Activated effector memory CD4-positive, alpha-beta T cell treated with anti-CD3 and anti-CD28 coated beads, Interleukin-2, amount 50 U/mL, for 16 hours (primary cell): ENCODE data around the gene RPL23.
A peak's percentile ranks its signal among the peaks of the same experiment; 100 is the strongest.

ENCODE experiments used
- DNase-seq: peaks from one replicate; pipeline ENCODE4 v3.0.0-alpha.2; 2020

The RPL23 gene

DNA sequence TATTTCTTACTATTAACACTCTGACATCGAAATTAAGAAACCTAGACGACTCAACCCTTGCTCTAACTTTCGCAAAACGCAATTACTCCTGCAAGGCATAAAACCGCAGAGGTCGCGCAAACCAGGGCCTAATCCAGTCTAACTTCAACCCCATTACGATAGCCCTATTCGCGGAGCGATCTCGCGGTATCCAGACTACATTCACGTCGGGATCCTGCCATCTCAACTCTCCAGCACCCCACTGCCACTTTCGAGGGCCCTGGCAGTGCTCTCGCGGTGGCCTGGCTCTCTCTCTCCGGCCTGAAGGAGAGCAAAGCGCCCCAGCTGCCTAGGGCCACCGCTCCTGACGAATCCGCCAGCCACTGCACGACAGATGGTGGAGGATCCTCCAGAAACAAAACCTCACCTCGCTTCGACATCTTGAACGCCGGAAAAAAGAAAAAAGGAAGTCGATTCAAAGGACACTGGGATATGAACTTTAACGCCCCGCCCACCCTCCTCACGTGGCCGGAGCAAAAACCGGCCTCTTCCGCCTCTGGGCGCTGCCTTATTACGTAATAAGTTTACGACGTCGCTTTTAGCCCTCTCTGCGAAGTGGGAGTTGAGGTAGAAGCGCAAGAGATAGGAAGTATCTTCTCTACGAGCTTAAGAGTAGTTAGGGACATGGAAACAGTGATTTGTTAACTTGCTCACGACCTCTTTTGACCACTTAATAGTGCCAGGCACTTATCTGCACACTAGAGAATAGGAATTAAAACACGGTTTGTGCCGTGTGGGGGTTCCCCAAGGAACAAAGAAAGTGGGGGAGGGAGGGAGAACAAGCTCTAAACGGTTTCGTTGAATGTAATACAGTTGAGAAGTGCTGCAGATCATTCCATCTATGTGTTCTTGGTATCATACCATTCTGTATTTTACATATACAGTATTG lies at the start of gene RPL23:
TSS of gene RPL23 (minus strand) at position 430 of the 928 bp plus-strand sequence. CDS start at position 419, 11 bp downstream.
- peak; percentile 96 for DNase-seq

DNA sequence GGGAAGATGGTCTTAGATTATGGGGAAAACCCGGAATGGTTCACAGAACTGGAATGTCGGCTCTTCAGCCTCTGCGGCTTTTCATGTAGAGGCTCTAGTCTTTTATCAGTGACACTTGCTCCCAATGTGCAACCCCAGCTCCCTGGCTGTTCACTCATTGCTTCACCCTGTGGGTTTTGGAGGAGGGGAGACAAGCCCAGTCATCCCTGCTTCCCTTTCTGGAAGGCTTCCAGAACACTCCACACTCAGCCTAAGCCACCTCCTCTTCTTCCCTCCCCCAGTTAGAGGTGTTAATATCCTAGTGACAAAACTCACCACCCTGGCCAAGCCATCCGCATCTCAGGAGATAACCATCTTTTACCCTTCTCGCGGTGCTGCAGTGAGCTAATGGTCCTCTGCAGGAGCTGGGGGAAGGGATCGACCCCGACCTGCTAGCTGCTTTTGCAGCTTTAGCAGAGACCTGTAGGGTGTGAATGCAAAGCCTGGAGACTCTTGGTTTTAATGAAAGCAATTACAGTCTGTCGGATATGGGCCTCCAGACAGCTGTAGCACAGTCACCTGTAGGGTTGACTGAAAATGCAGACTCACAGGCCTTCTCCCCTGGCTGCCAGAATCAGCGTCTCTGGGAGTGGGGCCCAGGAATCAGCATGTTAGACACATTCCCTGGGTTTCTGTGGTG lies 47.6 kb upstream of the RPL23 start:
- DNase-seq = no peak

DNA sequence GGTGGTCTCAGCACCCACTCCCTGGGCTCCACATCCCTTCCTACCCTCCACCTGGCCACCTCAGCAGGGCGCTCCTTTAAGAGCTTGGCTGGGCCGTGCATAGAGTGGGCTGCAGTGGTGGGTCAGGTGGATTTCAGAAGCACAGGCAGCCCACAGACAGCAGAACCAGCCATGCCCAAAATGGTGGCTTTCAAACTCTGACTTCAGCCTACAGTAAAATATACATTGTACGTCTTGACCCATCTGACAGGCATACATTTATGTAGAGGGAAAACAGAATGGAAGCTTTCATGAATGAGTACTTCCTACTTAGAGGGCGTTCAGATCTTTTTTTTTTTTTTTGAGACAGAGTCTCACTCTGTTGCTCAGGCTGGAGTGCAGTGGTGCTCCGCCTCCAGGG lies 45.9 kb upstream of the RPL23 start:
- DNase-seq = no peak

DNA sequence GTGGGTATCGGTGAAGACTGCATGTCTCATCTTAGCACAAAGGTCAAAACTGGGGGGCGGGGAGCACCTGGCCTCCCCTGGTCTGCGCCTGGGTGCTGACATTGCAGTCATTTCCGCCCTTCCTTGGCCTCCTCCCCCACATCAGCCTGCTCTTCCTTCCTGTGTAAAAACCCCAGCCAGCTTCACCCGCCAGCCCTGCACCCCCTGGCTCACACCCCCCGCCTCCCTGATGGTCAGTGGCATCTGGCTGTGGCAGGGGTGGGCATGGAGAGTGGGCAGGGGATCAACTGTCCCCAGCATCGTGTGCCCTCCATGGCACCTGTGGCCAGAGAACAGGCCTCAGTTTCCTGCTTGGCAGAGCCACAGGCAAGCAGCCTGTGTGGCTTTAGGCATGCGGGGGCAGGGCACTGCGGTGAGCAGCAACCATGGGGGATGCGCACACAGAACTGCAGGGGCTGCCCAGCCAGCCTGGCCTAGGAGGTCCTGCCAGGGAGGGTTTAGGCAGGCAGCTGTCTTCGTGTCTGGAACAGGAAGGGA lies 45.4 kb upstream of the RPL23 start:
- peak; percentile 93 for DNase-seq

DNA sequence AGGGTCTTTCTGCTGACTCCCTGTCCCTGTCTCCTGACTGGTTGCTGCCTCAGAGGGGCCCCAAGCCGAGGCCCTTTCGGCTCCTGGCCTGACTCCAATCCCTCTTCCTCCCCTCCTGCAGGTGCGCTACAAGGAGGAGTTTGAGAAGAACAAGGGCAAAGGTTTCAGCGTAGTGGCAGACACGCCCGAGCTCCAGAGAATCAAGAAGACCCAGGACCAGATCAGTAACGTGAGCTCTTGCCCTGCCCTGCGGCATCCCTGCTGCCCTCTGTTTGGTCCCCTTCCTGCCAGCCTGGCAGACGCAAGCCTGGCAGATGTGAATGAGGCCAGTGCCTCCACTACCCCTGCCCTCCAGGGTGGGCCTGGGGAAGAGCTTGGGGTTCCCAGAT lies 44.8 kb upstream of the RPL23 start:
- no peak for DNase-seq

DNA sequence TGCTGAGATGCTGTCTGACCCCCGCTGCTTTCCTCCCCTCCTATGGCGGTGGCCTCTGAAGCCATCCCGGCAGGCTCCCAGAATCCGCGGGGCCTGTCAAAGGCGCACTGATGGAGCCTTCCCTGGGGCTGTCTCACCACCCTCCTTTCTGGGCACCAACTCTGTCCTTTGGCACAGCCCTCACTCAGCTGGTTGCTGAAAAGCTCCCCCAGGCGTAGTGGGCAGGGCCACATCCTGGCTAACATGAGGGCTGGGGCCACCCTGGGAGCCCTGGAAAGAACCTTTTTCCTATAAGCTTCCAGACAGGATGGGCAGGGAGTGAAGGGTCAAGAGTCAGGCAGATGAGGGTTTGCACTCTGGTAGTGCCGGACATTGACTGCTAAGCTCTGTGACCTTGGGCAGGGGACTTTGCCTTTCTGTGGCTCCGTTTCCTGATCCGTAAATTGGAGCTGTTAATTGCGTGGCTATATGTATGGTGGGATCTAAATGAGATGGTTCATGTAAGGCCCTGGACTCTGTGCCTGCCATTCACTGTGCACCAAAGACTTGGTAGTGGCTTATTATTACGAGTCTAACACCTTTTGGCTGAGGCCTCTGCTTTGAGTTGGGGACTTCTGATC lies 44.3 kb upstream of the RPL23 start:
- no peak for DNase-seq

DNA sequence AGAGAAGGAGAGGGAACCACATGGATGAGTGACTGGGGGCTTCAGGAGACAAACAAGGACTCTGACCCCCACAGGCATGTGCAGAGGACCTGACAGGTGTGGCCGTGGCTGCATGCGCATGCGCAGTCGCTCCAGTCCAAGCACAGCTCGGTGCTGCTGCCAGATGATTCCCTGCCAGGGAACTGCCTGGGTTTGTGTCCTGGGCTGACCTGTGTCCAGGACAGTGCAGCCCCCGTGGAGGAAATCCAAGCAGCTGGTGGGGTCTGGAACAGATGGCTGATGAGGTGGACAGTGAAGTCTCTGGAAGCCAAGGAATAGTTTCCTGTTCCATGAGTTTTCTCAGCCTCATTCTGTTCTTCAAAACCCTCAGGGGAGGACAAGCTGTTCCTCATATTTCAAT lies 43.7 kb upstream of the RPL23 start:
- DNase-seq = no peak

DNA sequence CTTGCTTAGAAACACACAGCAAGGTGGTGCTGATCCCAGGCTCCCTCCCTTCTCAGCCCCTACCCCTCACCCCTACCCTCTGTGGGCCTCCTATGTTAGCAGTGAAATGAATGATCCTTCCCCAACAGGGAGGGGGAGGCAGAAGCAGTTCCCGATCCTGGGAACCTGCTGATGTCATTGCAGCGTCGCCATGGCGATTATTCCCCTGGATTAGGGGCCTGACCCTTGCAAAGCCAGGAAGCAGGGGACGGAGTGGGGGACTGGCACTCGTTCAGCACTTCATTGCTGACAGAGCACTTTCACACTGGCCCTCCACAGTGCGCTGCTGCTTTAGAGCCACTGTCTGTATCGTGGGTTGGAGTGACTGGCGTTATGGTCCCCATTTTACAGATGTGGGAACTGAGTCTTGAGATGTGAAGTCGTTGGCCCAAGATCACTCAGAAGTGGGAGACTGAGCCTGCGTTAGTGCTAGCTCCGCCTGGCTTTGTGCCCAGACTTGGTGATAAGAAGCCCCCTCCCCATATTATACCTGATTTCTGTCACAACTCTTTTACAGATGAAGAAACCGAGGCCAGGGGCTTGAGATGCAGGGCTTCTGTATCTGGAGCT lies 42.9 kb upstream of the RPL23 start:
- DNase-seq = no peak

DNA sequence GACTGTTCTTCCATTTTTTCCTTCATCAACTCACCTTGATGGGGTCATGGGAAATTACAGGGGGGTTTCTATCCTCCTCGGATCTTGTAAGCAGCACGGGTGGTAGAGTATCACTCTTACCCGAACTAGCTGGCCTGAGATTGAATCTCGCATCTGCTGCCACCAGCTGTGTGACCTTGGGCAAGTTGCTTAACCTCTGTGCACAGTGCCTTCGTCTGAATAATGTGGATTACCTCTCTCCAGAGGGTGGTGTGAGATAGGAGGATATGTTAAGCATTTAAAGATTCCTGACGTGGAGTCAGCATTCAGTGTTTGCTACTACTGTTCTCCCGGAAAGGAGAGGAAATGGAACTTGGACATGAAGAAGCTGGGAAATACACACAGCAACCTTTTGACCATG lies 40.8 kb upstream of the RPL23 start:
- DNase-seq = no peak

DNA sequence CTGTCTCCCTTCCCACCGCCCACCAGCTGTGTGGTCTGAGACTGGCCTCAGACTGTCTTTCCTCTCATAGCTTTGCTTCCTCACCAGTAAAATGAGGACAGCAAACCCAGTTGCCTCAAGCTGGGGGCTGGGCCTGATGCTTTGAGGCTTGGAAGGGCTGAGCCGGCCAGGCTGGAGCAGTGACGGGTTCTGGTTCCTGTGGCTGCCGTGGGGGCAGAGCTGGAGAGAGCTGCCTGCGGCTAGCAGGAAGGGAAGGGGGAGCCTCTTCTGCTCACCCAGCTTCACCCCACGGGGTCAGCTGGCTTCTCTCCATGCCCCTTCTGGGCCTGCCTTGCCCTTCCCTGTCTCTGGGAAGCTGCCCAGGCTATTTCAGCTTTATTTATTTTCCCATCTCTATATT lies 40.1 kb upstream of the RPL23 start:
- DNase-seq = peak; percentile 73

DNA sequence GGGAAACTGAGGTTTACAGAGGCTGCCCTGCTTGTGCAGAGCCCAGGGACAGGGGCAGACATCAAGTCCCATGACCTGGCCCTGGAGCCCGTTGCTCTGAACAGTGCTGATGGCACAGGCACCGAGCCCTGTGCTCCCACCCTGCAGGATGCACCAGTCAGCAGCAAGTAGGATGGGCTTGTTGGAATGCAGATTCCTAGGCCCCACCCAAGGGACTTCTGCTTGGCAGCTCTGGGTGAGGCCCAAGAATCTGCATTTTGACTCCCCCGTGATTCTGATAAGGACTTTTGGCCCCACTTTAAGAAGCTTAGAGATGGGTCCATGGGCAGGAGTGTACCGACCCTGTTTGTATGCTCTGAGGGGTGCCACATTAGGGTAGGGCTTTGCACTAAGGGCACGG lies 39.6 kb upstream of the RPL23 start:
- no peak for DNase-seq

DNA sequence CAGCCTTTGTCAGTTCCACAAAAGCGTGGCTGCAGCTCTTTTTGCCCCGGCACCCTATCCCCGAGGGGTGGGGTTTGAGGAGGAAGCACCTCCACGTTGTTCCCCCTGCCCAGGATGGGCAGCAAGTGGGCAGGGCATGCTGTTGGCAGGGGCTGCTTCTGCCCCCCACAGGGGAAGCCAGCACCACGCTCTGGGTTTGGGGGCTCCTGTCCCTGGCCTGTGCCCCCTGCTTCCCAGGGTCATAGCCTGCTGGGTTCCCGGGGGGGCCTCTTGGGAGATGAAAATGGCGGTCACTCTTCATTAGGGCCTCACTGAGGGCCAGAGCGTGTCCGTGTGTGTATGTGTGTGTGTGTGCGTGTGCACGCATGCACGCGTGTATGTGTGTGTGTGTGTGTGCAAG lies 39.1 kb upstream of the RPL23 start:
- no peak for DNase-seq

DNA sequence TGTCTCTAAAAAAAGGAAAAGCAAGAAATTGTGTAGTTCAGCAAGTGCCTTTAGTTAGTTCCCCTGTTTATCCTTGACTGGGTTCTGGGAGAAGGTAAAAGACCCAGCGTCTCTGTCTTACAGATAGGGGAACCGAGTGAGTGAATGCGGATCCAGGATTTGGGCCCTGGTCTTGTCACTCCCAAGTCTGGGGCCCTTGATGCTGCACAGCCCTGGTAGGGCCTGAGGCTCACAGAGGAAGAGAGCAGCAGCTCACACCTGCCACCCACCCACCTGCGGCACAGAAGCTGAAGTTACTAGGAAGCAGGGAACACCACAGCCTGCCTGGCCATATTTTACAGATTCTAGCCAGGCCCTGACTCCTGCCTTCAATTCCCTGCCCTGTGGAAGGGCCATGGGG lies 38.6 kb upstream of the RPL23 start:
- DNase-seq = no peak

DNA sequence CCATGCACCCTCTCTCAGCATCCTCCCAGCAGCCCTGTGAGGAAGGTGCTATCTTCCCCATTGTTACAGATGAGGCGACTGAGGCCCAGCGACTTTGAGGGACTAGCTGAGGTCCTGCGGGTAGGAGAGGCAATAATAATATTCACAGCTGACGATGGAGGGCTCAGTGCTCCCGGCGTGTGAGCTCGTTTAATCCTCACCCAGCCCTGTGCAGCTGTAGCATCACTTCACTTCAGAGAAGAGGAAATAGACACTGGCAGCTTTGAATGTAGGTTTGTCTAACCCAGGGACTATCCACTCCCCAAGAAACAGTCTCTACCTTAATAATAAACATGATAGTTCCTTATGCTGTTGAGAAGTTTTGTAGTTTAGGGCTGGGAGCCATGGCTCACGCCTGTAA lies 37.9 kb upstream of the RPL23 start:
- no peak for DNase-seq

DNA sequence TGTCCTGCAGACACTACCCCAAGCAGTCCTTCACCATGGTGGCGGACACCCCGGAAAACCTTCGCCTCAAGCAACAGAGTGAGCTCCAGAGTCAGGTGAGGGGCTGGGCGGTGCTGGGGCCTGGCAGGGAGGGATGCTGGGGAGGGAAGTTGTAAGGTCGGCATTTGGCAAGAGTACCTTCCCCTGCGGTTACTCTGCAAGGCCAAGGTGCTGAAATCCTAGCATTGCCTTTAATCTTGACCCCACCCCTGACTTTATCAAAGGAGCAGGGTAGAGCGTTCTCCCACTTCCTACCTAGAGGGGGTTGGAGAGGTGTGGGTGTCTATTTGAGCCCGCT lies 36.9 kb upstream of the RPL23 start:
- DNase-seq = no peak

DNA sequence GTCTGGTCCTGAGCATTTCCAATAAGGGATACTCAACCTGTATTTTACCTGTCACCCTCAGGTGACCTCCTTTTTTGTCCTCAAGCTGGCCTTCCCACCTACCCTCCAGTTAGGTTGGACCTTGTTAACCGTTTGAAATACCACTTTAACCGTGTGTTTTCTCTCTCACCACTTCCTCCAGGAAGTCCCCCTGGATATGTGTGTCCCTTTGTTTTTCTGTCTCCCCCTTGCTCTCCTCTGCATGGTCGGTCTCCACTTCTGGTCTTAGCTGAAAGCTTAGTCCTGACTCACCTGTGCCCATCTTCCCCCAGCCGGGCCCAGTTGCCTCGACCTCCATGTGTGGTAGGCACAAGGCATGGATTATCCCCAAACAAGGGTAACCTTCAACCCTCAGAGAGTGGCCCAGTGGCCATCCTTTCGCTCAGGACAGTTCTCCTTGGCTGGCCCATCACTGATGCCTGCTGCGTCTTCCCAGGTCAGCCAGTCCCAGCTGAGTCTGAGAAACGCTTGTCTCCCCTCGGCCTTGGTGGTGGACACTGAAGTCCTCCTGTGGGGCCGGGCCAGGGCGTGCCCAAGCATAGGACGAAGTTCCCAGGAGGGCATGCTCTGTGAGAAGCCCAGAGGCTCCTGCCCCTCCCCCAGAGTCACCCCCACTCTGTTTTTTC lies 36.4 kb upstream of the RPL23 start:
- no peak for DNase-seq

DNA sequence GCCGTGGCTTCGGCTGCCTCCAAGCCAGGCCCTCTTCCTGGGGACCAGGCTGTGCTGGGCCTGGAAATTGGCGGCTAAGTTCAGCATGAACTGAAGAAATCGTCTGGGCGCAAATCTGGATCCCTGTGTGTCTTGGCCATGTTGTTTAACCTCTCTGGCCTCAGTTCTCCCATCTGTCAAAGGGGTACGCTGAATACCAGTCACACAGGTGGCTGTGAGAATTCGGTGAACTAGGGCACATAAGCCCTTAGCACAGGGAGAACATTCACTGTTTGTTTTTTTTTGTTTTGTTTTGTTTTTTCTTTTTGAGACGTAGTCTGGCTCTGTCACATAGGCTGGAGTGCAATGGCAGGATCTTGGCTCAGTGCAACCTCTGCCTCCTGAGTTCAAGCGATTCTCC lies 35.3 kb upstream of the RPL23 start:
- no peak for DNase-seq

DNA sequence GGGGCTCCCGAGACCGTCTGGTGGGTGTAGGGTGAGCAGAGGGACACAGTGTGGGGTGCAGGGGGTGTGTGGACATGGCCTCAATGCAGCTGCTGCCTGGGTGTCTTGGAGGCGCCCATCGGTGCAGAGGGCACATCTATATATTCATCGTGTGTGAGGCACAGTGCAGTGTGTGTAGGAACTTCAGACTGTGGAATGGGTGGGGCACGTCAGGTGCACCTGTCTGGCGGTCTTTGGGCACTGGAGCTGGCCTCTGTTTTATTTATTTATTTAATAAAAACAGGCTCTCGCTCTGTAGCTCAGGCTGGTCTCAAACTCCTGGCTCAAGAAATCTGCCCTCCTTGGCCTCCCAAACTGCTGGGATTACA lies 33.1 kb upstream of the RPL23 start:
- DNase-seq = no peak

DNA sequence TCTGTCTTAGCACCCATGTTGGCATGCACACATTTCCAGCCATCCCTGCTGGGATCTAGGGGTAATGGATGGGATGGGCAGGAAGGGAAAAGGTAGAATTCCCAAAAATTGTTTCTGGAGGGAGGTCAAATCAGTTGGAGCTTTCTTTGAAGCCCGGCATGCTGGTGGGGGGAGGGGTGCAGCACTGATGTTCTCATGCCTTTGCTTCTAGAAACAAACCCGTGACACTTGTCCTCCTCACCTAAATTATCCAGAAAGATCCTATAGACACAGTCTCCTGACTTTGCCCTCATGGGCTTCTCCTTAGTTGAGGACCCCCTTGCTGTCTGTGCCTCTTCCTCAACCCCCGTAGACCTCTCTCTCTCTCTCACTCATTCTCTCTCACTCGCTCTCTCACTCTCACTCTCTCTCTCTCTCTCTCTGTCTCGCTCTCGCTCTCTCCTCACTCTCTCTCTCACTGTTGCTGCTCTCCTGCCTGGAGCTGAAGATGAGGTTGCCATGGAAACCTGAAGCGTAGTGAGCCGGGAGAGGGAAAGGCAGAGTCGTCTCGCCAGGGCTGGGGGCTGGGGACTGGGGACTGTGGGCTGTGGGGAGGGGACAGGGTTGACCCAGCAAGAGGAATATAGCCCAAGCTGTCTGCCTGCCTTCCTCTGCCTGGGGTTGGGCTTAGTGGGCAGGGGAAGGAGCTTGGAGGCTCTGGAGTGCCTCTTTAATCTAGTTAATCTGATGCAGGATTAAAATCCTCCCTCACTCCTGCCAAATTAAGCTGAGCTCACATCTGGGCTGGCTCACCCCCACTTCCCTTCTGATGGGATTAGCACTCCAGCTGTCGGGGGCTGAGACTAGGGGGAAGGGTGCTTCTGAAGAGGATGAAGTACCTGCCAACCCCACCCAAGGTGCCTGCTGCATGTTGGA lies 32.5 kb upstream of the RPL23 start:
- no peak for DNase-seq

DNA sequence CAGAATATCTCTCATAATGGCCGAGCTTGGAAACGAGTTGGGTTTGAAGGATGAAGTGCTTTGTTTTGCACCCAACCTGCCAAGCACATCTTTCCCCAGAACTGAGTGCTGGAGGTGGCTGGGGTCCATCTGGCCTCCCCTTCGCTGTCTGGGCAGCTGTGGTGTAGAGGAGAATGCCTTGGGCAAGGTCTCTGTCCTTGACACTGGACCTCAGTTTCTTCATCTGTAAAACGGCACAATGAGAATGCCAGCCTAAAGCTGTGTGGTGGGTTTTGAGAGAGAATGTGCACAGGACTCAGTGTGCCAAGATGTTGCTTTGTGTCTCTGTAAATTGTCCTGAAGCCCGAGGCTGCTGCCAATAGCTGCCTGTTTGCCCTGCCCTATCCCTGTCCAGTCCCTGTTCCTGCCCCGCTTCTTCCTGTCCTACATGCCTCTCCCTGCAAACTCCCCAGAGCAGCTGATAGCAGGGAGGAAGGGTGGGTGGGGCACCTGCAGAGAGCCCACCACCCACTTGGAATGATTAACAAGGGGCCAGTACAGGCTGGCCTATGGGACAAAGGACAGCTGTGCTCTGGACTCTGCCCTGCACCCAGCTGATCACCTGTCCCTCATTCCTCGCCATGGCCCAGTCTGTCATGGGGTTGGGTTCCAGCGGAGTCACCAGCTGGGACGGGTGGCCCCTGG lies 31.7 kb upstream of the RPL23 start:
- no peak for DNase-seq
